IPS-NIHi7 (cell line): ENCODE measurements around the gene UFC1.
"Not testable (repeated sequence)": the region's sequence is repeated elsewhere in the genome, so short reads cannot be mapped to it uniquely, and the experiment has no call there.

ENCODE experiments used
- DNase-seq: peaks from one replicate; pipeline ENCODE4 v3.0.0; 2012; ENCODE audit warnings: mixed read lengths; ENCODE audit errors: extremely low spot score

Gene UFC1

GRCh38 chr1:161153682-161154337 is at the start of gene UFC1:
TSS of gene UFC1 (plus strand) at chr1:161153978. CDS start at chr1:161153998, 20 bp downstream.
- peak; percentile 79 for DNase-seq

- no peak for DNase-seq
Measured at GRCh38 chr1:161106431-161106830, 47.3 kb upstream of the UFC1 start.

- no peak for DNase-seq
Measured at GRCh38 chr1:161111117-161111516, 42.7 kb upstream of the UFC1 start.

- DNase-seq = no peak
Measured at GRCh38 chr1:161111527-161111926, 42.3 kb upstream of the UFC1 start.

- DNase-seq = no peak
Measured at GRCh38 chr1:161113915-161114314, 39.9 kb upstream of the UFC1 start.

- no peak for DNase-seq
Measured at GRCh38 chr1:161114556-161114955, 39.2 kb upstream of the UFC1 start.

GRCh38 chr1:161115132-161115711 is 38.6 kb upstream of the UFC1 start:
- no peak for DNase-seq

- not testable (repeated sequence) for DNase-seq
Measured at GRCh38 chr1:161115961-161116360, 37.8 kb upstream of the UFC1 start.

- DNase-seq = peak; percentile 92
Measured at GRCh38 chr1:161117759-161118581, 35.8 kb upstream of the UFC1 start, which contains the start of the genes NIT1 and PFDN2. TSS of gene NIT1 (plus strand) at chr1:161118105. CDS start at chr1:161118177, 72 bp downstream. TSS of gene PFDN2 (minus strand) at chr1:161118037. CDS start at chr1:161118026, 11 bp downstream.

GRCh38 chr1:161119092-161119903 is 34.5 kb upstream of the UFC1 start:
- peak; percentile 72 for DNase-seq

GRCh38 chr1:161121042-161121650 is 32.6 kb upstream of the UFC1 start:
- no peak for DNase-seq

- no peak for DNase-seq
Measured at GRCh38 chr1:161121834-161122233, 31.9 kb upstream of the UFC1 start.

- no peak for DNase-seq
Measured at GRCh38 chr1:161122967-161123366, 30.8 kb upstream of the UFC1 start.

- no peak for DNase-seq
Measured at GRCh38 chr1:161127649-161128048, 26.1 kb upstream of the UFC1 start.

- DNase-seq = no peak
Measured at GRCh38 chr1:161128591-161129420, 25.0 kb upstream of the UFC1 start.

GRCh38 chr1:161130266-161130665 is 23.5 kb upstream of the UFC1 start:
- DNase-seq = no peak

- no peak for DNase-seq
Measured at GRCh38 chr1:161131523-161132409, 22.0 kb upstream of the UFC1 start.

GRCh38 chr1:161132410-161133219 is 21.2 kb upstream of the UFC1 start, which contains the start of gene DEDD:
TSS of gene DEDD (minus strand) at chr1:161132667. CDS start at chr1:161124462, 8,205 bp downstream.
- peak; percentile 89 for DNase-seq
